ENCODE measurements around the gene LMCD1. TPM values are rescaled to one million over a fixed set of nuclear protein-coding genes. Genes with fewer than 3 reads are reported as not detected.

Gene LMCD1
- total RNA-seq, 6 experiments from 2014 or later, result 3.0 to 24.0 (median 8.4) TPM

DNA sequence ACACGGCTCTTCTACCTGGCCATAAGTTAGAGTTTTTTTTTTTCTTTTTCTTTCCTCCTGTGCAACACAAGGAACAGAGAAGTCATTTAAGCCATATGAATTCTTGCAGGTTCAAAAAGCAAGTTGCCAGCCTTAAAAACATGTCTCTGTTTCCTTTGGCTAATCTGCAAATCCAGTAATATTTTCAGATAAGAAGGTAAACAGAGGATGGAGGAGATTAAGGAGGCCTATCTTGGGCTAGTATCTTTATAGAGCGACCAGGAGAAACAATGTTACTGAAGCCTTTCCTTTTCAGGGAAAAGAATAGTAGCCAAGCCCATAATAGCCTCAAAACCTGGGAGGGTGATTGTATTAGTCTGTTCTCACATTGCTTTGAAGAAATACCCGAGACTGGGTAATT lies 20.9 kb upstream of the LMCD1 start:
- DNase-seq (no peak), ATAC-seq (no peak)
- Histone ChIP-seq H3K27me3 (no peaks in the 10 kb centered on the region), H3K4me3 (no peak overlapping the region), H3K4me1 (peaks cover 0 to 5% (median 2%) of the 10 kb centered on the region in 4 donors), H3K36me3 (no peaks in the 10 kb centered on the region), H3K27ac (no peak overlapping the region), H3K9me3 (no peaks in the 10 kb centered on the region)
- WGBS (ENCODE audit: insufficient coverage, low coverage, low lambda C conversion rate, missing lambda C conversion rate), result 89% methylated on average over 3 of the region's 3 CpGs
- TF ChIP-seq CTCF (IDR thresholded peaks at IDR 0.05), result no peak
- no peak for TF ChIP-seq POLR2A (IDR thresholded peaks at IDR 0.05)
- intact Hi-C loops (cut with DNase I), result no loop called here

GRCh38 chr3:8481380-8481779 lies 20.2 kb upstream of the LMCD1 start:
- Histone ChIP-seq H3K27ac (no peak overlapping the region), H3K27me3 (no peaks in the 10 kb centered on the region), H3K4me3 (no peak overlapping the region), H3K36me3 (no peaks in the 10 kb centered on the region), H3K4me1 (peaks cover 0 to 5% (median 2%) of the 10 kb centered on the region in 4 donors), H3K9me3 (no peaks in the 10 kb centered on the region)
- DNase-seq (no peak), ATAC-seq (no peak)
- intact Hi-C loops (cut with DNase I), result no loop called here
- no peak for TF ChIP-seq POLR2A (IDR thresholded peaks at IDR 0.05)
- TF ChIP-seq CTCF (IDR thresholded peaks at IDR 0.05), result no peak
- 56% methylated on average over 2 of the region's 2 CpGs for WGBS (ENCODE audit: insufficient coverage, low coverage, low lambda C conversion rate, missing lambda C conversion rate)

DNA sequence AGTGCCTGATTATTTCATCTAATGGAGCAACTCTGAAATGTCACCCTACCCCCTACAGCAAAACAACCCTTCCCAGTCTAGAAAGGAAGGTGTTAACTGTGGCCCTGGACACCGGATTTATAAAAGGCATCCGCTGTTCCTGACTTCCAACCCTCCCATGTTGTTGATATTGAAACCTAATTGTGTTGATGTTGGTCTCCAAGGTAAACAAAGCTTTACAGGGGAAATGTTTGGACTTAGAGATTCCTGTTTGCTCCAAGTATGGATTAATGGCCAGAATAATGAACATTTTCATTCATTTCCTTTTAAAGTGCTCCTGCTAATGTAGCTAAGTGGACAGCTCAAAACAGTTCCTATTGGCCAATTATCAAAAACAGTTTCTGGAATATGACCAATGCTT lies 19.4 kb upstream of the LMCD1 start:
- DNase-seq, result no peak
- Histone ChIP-seq H3K4me1 (peaks cover 0 to 5% (median 2%) of the 10 kb centered on the region in 4 donors), H3K4me3 (no peak overlapping the region), H3K27me3 (no peaks in the 10 kb centered on the region), H3K9me3 (no peaks in the 10 kb centered on the region), H3K27ac (no peak overlapping the region), H3K36me3 (no peaks in the 10 kb centered on the region)
- TF ChIP-seq CTCF (IDR thresholded peaks at IDR 0.05) (no peak), POLR2A (IDR thresholded peaks at IDR 0.05) (no peak)
- peak in 1 of 4 donors; percentile 40 for ATAC-seq
- intact Hi-C loops (cut with DNase I), result no loop called here
- WGBS (ENCODE audit: insufficient coverage, low coverage, low lambda C conversion rate, missing lambda C conversion rate), result 31% methylated on average over 2 of the region's 2 CpGs

DNA sequence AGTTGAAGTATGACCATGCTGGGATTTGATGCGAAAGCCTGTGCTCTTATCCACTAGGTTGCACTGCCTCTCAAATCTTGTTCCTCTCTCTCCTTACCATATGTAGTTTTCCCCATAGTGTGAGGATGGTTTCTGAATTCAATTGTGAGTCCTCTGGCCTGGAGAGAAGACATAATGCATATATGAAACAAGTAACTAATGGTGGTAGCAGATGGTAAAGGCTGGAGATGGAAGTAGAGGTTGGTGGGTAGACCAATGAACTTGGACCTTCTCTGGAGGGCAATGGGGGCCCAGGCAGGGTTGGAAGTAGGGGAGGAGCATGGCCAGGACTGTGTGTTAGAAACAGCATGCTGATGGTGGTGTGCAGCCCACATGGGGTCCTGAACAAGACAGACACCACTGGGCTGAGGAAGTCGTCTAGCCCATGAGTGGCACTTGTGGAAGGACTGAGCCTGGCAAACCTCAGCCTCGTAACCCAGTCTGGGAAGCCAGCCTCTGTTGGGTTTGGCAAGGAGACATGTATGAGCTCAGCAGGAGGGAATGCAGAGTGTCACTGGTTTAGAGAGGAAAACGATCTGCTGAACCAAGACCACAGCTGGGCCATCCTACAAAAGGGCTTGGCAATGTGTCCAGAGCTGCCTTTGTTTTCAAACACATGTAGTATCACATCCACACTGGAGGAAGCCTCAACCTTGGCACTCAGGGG lies 18.5 kb upstream of the LMCD1 start:
- Histone ChIP-seq H3K4me3 (no peak overlapping the region), H3K36me3 (no peaks in the 10 kb centered on the region), H3K27ac (peak overlapping the region; percentile 5 to 53 (median 25)), H3K4me1 (peaks cover 0 to 5% (median 2%) of the 10 kb centered on the region in 4 donors), H3K27me3 (no peaks in the 10 kb centered on the region), H3K9me3 (no peaks in the 10 kb centered on the region)
- TF ChIP-seq CTCF (IDR thresholded peaks at IDR 0.05) (no peak), POLR2A (IDR thresholded peaks at IDR 0.05) (peak; percentile 41)
- intact Hi-C loops (cut with DNase I), result no loop called here
- 44% methylated on average over 4 of the region's 4 CpGs for WGBS (ENCODE audit: insufficient coverage, low coverage, low lambda C conversion rate, missing lambda C conversion rate)
- peak; percentile 69 to 81 (median 77) for DNase-seq
- ATAC-seq, result peak; percentile 97 to 99 (median 98)

Measured in right lobe of liver (tissue), 6 donors.